HEK293 (cell line): ENCODE measurements around the gene MDM4.

Source experiments
- CTCF ChIP-seq: fragments of 450-650 bp; formaldehyde crosslinking; IDR thresholded peaks from 2 replicates; pipeline ENCODE4 v1.5.1; 2016; ENCODE audit warnings: missing biosample characterization, missing genetic modification characterization
- KLF1 ChIP-seq: fragments of 450-650 bp; formaldehyde crosslinking; IDR thresholded peaks from 2 replicates; pipeline ENCODE4 v1.5.1; 2016; ENCODE audit warnings: missing biosample characterization, missing genetic modification characterization
- REPIN1 ChIP-seq: fragments of 450-650 bp; formaldehyde crosslinking; IDR thresholded peaks from 2 replicates; pipeline ENCODE4 v1.5.1; 2017; ENCODE audit warnings: missing biosample characterization, missing genetic modification characterization, low read depth
- TCF7L2 ChIP-seq: IDR thresholded peaks from 2 replicates; pipeline ENCODE4 v1.6.1; 2011; ENCODE audit warnings: low read depth, mild to moderate bottlenecking, inconsistent platforms, low read length, moderate library complexity, borderline replicate concordance
- TRIM28 ChIP-seq: IDR thresholded peaks from 2 replicates; pipeline ENCODE4 v1.6.1; 2011; ENCODE audit warnings: low read length, control low read depth, borderline replicate concordance
- YY1 ChIP-seq: fragments of 450-650 bp; formaldehyde crosslinking; IDR thresholded peaks from 2 replicates; pipeline ENCODE4 v1.5.1; 2018; ENCODE audit warnings: missing biosample characterization, missing genetic modification characterization
- ZNF121 ChIP-seq: fragments of 450-650 bp; formaldehyde crosslinking; IDR thresholded peaks from 2 replicates; pipeline ENCODE4 v1.5.1; 2016; ENCODE audit warnings: missing biosample characterization, missing genetic modification characterization
- ZNF146 ChIP-seq: fragments of 450-650 bp; formaldehyde crosslinking; IDR thresholded peaks from 2 replicates; pipeline ENCODE4 v1.5.1; 2016; ENCODE audit warnings: missing biosample characterization, missing genetic modification characterization
- ZNF16 ChIP-seq: fragments of 450-650 bp; formaldehyde crosslinking; IDR thresholded peaks from 2 replicates; pipeline ENCODE4 v1.5.1; 2016; ENCODE audit warnings: low read depth, missing biosample characterization, missing genetic modification characterization
- ZNF175 ChIP-seq: fragments of 450-650 bp; formaldehyde crosslinking; IDR thresholded peaks from 2 replicates; pipeline ENCODE4 v1.5.1; 2016; ENCODE audit warnings: missing biosample characterization, missing genetic modification characterization
- ZNF274 ChIP-seq, 2 experiments: fragments of 200-500 bp in 1 of 2; fragments of 450-650 bp in 1 of 2; sonication (Bioruptor generic) in 1 of 2; formaldehyde crosslinking in 1 of 2; IDR thresholded peaks; 2 replicates each; pipeline versions ENCODE4 v1.5.1 to v1.6.1; 2014 to 2016; ENCODE audit warnings: borderline replicate concordance in 1 of 2, inconsistent platforms in 1 of 2, low read length in 1 of 2, missing biosample characterization in 1 of 2, missing genetic modification characterization in 1 of 2
- TF ChIP-seq, protein P1 (sequence below): fragments of 450-650 bp; IDR thresholded peaks from 2 replicates; pipeline ENCODE4 v1.5.1; 2018; ENCODE audit warnings: missing biosample characterization, missing genetic modification characterization
- TF ChIP-seq, protein P2 (sequence below): fragments of 450-650 bp; formaldehyde crosslinking; IDR thresholded peaks from 2 replicates; pipeline ENCODE4 v1.5.1; 2016; ENCODE audit warnings: missing biosample characterization, missing genetic modification characterization
- TF ChIP-seq, protein P3 (sequence below): fragments of 450-650 bp; formaldehyde crosslinking; IDR thresholded peaks from 2 replicates; pipeline ENCODE4 v1.5.1; 2016; ENCODE audit warnings: missing biosample characterization, missing genetic modification characterization

DNA sequence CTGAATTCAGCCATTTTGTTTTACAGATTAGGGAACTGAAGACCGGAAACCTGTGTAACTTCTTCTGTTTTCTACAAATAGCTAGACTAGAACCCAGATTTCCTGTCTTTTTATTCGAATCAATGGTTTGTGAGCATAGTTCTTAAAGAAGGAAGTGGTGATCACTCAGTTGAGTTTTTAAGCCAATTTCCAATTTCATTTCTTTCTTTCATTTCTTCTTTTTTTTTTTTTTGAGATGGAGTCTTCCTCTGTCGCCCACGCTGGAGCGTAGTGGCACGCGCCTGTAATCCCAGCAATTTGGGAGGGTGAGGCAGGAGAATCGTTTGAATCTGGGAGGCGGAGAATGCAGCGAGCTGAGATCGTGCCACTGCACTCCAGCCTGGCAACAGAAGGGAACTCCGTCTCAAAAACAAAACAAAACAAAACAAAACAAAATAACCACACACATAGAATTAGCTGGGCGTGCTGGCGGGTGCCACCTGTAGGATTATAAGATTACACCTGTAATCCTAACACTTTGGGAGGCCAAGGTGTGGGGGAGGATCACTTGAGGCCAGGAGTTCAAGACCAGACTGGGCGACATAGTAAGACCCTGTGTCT is 3.0 kb upstream of the MDM4 start:
- TF ChIP-seq CTCF (tag by site-specific recombination) (no peak), ZNF175 (tag by site-specific recombination) (no peak), YY1 (tag by site-specific recombination) (no peak), REPIN1 (tag by site-specific recombination) (no peak), ZNF121 (tag by site-specific recombination) (no peak), KLF1 (no peak), TCF7L2 (no peak), ZNF274 (IDR thresholded peaks at IDR 0.05; ENCODE audit: low read length) (no peak), ZNF274 (tag by site-specific recombination; IDR thresholded peaks at IDR 0.05; ENCODE audit: borderline replicate concordance) (no peak), TRIM28 (no peak), ZNF16 (no peak), ZNF146 (tag by site-specific recombination) (no peak)
- TF ChIP-seq, protein P1, sequence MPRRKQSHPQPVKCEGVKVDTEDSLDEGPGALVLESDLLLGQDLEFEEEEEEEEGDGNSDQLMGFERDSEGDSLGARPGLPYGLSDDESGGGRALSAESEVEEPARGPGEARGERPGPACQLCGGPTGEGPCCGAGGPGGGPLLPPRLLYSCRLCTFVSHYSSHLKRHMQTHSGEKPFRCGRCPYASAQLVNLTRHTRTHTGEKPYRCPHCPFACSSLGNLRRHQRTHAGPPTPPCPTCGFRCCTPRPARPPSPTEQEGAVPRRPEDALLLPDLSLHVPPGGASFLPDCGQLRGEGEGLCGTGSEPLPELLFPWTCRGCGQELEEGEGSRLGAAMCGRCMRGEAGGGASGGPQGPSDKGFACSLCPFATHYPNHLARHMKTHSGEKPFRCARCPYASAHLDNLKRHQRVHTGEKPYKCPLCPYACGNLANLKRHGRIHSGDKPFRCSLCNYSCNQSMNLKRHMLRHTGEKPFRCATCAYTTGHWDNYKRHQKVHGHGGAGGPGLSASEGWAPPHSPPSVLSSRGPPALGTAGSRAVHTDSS (tag by site-specific recombination), result no peak
- TF ChIP-seq, protein P2, sequence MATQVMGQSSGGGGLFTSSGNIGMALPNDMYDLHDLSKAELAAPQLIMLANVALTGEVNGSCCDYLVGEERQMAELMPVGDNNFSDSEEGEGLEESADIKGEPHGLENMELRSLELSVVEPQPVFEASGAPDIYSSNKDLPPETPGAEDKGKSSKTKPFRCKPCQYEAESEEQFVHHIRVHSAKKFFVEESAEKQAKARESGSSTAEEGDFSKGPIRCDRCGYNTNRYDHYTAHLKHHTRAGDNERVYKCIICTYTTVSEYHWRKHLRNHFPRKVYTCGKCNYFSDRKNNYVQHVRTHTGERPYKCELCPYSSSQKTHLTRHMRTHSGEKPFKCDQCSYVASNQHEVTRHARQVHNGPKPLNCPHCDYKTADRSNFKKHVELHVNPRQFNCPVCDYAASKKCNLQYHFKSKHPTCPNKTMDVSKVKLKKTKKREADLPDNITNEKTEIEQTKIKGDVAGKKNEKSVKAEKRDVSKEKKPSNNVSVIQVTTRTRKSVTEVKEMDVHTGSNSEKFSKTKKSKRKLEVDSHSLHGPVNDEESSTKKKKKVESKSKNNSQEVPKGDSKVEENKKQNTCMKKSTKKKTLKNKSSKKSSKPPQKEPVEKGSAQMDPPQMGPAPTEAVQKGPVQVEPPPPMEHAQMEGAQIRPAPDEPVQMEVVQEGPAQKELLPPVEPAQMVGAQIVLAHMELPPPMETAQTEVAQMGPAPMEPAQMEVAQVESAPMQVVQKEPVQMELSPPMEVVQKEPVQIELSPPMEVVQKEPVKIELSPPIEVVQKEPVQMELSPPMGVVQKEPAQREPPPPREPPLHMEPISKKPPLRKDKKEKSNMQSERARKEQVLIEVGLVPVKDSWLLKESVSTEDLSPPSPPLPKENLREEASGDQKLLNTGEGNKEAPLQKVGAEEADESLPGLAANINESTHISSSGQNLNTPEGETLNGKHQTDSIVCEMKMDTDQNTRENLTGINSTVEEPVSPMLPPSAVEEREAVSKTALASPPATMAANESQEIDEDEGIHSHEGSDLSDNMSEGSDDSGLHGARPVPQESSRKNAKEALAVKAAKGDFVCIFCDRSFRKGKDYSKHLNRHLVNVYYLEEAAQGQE (tag by site-specific recombination), result no peak
- TF ChIP-seq, protein P3, sequence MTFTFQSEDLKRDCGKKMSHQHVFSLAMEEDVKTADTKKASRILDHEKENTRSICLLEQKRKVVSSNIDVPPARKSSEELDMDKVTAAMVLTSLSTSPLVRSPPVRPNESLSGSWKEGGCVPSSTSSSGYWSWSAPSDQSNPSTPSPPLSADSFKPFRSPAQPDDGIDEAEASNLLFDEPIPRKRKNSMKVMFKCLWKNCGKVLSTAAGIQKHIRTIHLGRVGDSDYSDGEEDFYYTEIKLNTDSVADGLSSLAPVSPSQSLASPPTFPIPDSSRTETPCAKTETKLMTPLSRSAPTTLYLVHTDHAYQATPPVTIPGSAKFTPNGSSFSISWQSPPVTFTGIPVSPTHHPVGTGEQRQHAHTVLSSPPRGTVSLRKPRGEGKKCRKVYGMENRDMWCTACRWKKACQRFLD (tag by site-specific recombination), result no peak
